Measurements from ENCODE around the gene SEZ6.

The SEZ6 gene

GRCh38 chr17:28957992-28958355, 47.9 kb downstream of the SEZ6 start:
- Histone ChIP-seq H3K4me1 (ENCODE audit: control insufficient read depth in 1 of 2, insufficient read depth in 2 of 2, low read length in 2 of 2) (peaks cover 0 to 5% of the 10 kb centered on the region in 2 donors), H3K36me3 (ENCODE audit: control insufficient read depth in 1 of 2, insufficient read depth in 2 of 2, low read length in 2 of 2) (peaks cover 0 to 3% of the 10 kb centered on the region in 2 donors), H3K4me3 (ENCODE audit: low read depth in 1 of 2, low read length in 2 of 2) (no peak overlapping the region), H3K9me3 (ENCODE audit: control insufficient read depth in 1 of 2, low read length in 2 of 2) (no peaks in the 10 kb centered on the region), H3K27me3 (ENCODE audit: low read depth, low read length) (no peaks in the 10 kb centered on the region), H3K27ac (ENCODE audit: low read length) (no peak overlapping the region)

GRCh38 chr17:28957277-28957991, 48.4 kb downstream of the SEZ6 start:
- H3K36me3 ChIP-seq (ENCODE audit: control insufficient read depth in 1 of 2, insufficient read depth in 2 of 2, low read length in 2 of 2) = peaks cover 0 to 3% of the 10 kb centered on the region in 2 donors

GRCh38 chr17:28956861-28957260, 49.0 kb downstream of the SEZ6 start:
- H3K27me3 ChIP-seq (ENCODE audit: low read depth, low read length) = no peaks in the 10 kb centered on the region
- H3K4me1 ChIP-seq (ENCODE audit: control insufficient read depth in 1 of 2, insufficient read depth in 2 of 2, low read length in 2 of 2) = peaks cover 0 to 10% of the 10 kb centered on the region in 2 donors
- no peak overlapping the region for H3K27ac ChIP-seq (ENCODE audit: low read length)
- peaks cover 0 to 3% of the 10 kb centered on the region in 2 donors for H3K36me3 ChIP-seq (ENCODE audit: control insufficient read depth in 1 of 2, insufficient read depth in 2 of 2, low read length in 2 of 2)
- H3K4me3 ChIP-seq (ENCODE audit: low read depth in 1 of 2, low read length in 2 of 2) = no peak overlapping the region
- no peaks in the 10 kb centered on the region for H3K9me3 ChIP-seq (ENCODE audit: control insufficient read depth in 1 of 2, low read length in 2 of 2)

More at GRCh38 chr17:28957277-28957991, 48.4 kb downstream of the SEZ6 start:
- Histone ChIP-seq H3K27me3 (ENCODE audit: low read depth, low read length) (no peaks in the 10 kb centered on the region), H3K27ac (ENCODE audit: low read length) (no peak overlapping the region), H3K4me3 (ENCODE audit: low read depth in 1 of 2, low read length in 2 of 2) (no peak overlapping the region), H3K9me3 (ENCODE audit: control insufficient read depth in 1 of 2, low read length in 2 of 2) (no peaks in the 10 kb centered on the region), H3K4me1 (ENCODE audit: control insufficient read depth in 1 of 2, insufficient read depth in 2 of 2, low read length in 2 of 2) (peaks cover 0 to 10% of the 10 kb centered on the region in 2 donors)

- H3K27ac ChIP-seq (ENCODE audit: low read length) = no peak overlapping the region
Observed at GRCh38 chr17:28956112-28956511, 49.7 kb downstream of the SEZ6 start.

GRCh38 chr17:28955408-28955807, 50.4 kb downstream of the SEZ6 start:
- Histone ChIP-seq H3K4me1 (ENCODE audit: control insufficient read depth in 1 of 2, insufficient read depth in 2 of 2, low read length in 2 of 2) (peaks cover 0 to 10% of the 10 kb centered on the region in 2 donors), H3K27me3 (ENCODE audit: low read depth, low read length) (no peaks in the 10 kb centered on the region), H3K4me3 (ENCODE audit: low read depth in 1 of 2, low read length in 2 of 2) (no peak overlapping the region), H3K9me3 (ENCODE audit: control insufficient read depth in 1 of 2, low read length in 2 of 2) (no peaks in the 10 kb centered on the region), H3K27ac (ENCODE audit: low read length) (no peak overlapping the region), H3K36me3 (ENCODE audit: control insufficient read depth in 1 of 2, insufficient read depth in 2 of 2, low read length in 2 of 2) (peaks cover 0 to 8% of the 10 kb centered on the region in 2 donors)

More at GRCh38 chr17:28956112-28956511, 49.7 kb downstream of the SEZ6 start:
- Histone ChIP-seq H3K27me3 (ENCODE audit: low read depth, low read length) (no peaks in the 10 kb centered on the region), H3K4me1 (ENCODE audit: control insufficient read depth in 1 of 2, insufficient read depth in 2 of 2, low read length in 2 of 2) (peaks cover 0 to 10% of the 10 kb centered on the region in 2 donors), H3K36me3 (ENCODE audit: control insufficient read depth in 1 of 2, insufficient read depth in 2 of 2, low read length in 2 of 2) (peaks cover 0 to 3% of the 10 kb centered on the region in 2 donors), H3K9me3 (ENCODE audit: control insufficient read depth in 1 of 2, low read length in 2 of 2) (no peaks in the 10 kb centered on the region), H3K4me3 (ENCODE audit: low read depth in 1 of 2, low read length in 2 of 2) (no peak overlapping the region)

GRCh38 chr17:28954886-28955285, 50.9 kb downstream of the SEZ6 start:
- H3K36me3 ChIP-seq (ENCODE audit: control insufficient read depth in 1 of 2, insufficient read depth in 2 of 2, low read length in 2 of 2) = peaks cover 0 to 8% of the 10 kb centered on the region in 2 donors

GRCh38 chr17:28953444-28954118, 52.3 kb downstream of the SEZ6 start:
- Histone ChIP-seq H3K27me3 (ENCODE audit: low read depth, low read length) (no peaks in the 10 kb centered on the region), H3K4me3 (ENCODE audit: low read depth in 1 of 2, low read length in 2 of 2) (no peak overlapping the region), H3K27ac (ENCODE audit: low read length) (no peak overlapping the region), H3K4me1 (ENCODE audit: control insufficient read depth in 1 of 2, insufficient read depth in 2 of 2, low read length in 2 of 2) (peaks cover 0 to 14% of the 10 kb centered on the region in 2 donors), H3K36me3 (ENCODE audit: control insufficient read depth in 1 of 2, insufficient read depth in 2 of 2, low read length in 2 of 2) (peaks cover 0 to 11% of the 10 kb centered on the region in 2 donors), H3K9me3 (ENCODE audit: control insufficient read depth in 1 of 2, low read length in 2 of 2) (no peaks in the 10 kb centered on the region)

More at GRCh38 chr17:28954886-28955285, 50.9 kb downstream of the SEZ6 start:
- peaks cover 0 to 10% of the 10 kb centered on the region in 2 donors for H3K4me1 ChIP-seq (ENCODE audit: control insufficient read depth in 1 of 2, insufficient read depth in 2 of 2, low read length in 2 of 2)
- H3K27ac ChIP-seq (ENCODE audit: low read length) = no peak overlapping the region
- H3K9me3 ChIP-seq (ENCODE audit: control insufficient read depth in 1 of 2, low read length in 2 of 2) = no peaks in the 10 kb centered on the region
- H3K27me3 ChIP-seq (ENCODE audit: low read depth, low read length) = no peaks in the 10 kb centered on the region
- no peak overlapping the region for H3K4me3 ChIP-seq (ENCODE audit: low read depth in 1 of 2, low read length in 2 of 2)

GRCh38 chr17:28951991-28952975, 53.5 kb downstream of the SEZ6 start:
- peak overlapping the region; percentile 97 for H3K27ac ChIP-seq (ENCODE audit: low read length)
- no peaks in the 10 kb centered on the region for H3K9me3 ChIP-seq (ENCODE audit: control insufficient read depth in 1 of 2, low read length in 2 of 2)
- H3K4me3 ChIP-seq (ENCODE audit: low read depth in 1 of 2, low read length in 2 of 2) = peak overlapping the region; percentile 76 to 92
- H3K27me3 ChIP-seq (ENCODE audit: low read depth, low read length) = no peaks in the 10 kb centered on the region
- H3K36me3 ChIP-seq (ENCODE audit: control insufficient read depth in 1 of 2, insufficient read depth in 2 of 2, low read length in 2 of 2) = peaks cover 0 to 11% of the 10 kb centered on the region in 2 donors
- peaks cover 6 to 27% of the 10 kb centered on the region in 2 donors for H3K4me1 ChIP-seq (ENCODE audit: control insufficient read depth in 1 of 2, insufficient read depth in 2 of 2, low read length in 2 of 2)

GRCh38 chr17:28951428-28951990, 54.3 kb downstream of the SEZ6 start, which contains the start of gene PHF12:
TSS of gene PHF12 (minus strand) at chr17:28951518. CDS start at chr17:28950960, 558 bp downstream.
- peak within 1 kb of the TSS; percentile 97 for H3K27ac ChIP-seq (ENCODE audit: low read length)
- no peaks in the 10 kb centered on the region for H3K9me3 ChIP-seq (ENCODE audit: control insufficient read depth in 1 of 2, low read length in 2 of 2)
- peaks cover 6 to 34% of the 10 kb centered on the region in 2 donors for H3K4me1 ChIP-seq (ENCODE audit: control insufficient read depth in 1 of 2, insufficient read depth in 2 of 2, low read length in 2 of 2)
- peak within 1 kb of the TSS; percentile 83 to 92 for H3K4me3 ChIP-seq (ENCODE audit: low read depth in 1 of 2, low read length in 2 of 2)
- H3K36me3 ChIP-seq (ENCODE audit: control insufficient read depth in 1 of 2, insufficient read depth in 2 of 2, low read length in 2 of 2) = peaks cover 0 to 11% of the 10 kb centered on the region in 2 donors
- H3K27me3 ChIP-seq (ENCODE audit: low read depth, low read length) = no peaks in the 10 kb centered on the region

- H3K4me3 ChIP-seq (ENCODE audit: low read depth in 1 of 2, low read length in 2 of 2) = peak overlapping the region; percentile 83 to 92
- peaks cover 9 to 38% of the 10 kb centered on the region in 2 donors for H3K4me1 ChIP-seq (ENCODE audit: control insufficient read depth in 1 of 2, insufficient read depth in 2 of 2, low read length in 2 of 2)
- H3K9me3 ChIP-seq (ENCODE audit: control insufficient read depth in 1 of 2, low read length in 2 of 2) = no peaks in the 10 kb centered on the region
- H3K27me3 ChIP-seq (ENCODE audit: low read depth, low read length) = no peaks in the 10 kb centered on the region
- peaks cover 0 to 11% of the 10 kb centered on the region in 2 donors for H3K36me3 ChIP-seq (ENCODE audit: control insufficient read depth in 1 of 2, insufficient read depth in 2 of 2, low read length in 2 of 2)
- H3K27ac ChIP-seq (ENCODE audit: low read length) = peak overlapping the region; percentile 88
Observed at GRCh38 chr17:28950752-28951427, 54.9 kb downstream of the SEZ6 start.

Data from muscle layer of duodenum (tissue), 2 donors.